HG03045 (cell line): Measurements from ENCODE around the gene SMYD3.

Source experiments
- ATAC-seq: cut with Tn5 transposase; IDR thresholded peaks from one replicate; pipeline ENCODE4 v1.9.1; 2021; ENCODE audit warnings: mild to moderate bottlenecking, moderate library complexity; ENCODE audit not compliant: unreplicated experiment

Gene SMYD3

GRCh38 chr1:246516126-246516525 lies 9.0 kb upstream of the SMYD3 start:
- no peak for ATAC-seq

DNA sequence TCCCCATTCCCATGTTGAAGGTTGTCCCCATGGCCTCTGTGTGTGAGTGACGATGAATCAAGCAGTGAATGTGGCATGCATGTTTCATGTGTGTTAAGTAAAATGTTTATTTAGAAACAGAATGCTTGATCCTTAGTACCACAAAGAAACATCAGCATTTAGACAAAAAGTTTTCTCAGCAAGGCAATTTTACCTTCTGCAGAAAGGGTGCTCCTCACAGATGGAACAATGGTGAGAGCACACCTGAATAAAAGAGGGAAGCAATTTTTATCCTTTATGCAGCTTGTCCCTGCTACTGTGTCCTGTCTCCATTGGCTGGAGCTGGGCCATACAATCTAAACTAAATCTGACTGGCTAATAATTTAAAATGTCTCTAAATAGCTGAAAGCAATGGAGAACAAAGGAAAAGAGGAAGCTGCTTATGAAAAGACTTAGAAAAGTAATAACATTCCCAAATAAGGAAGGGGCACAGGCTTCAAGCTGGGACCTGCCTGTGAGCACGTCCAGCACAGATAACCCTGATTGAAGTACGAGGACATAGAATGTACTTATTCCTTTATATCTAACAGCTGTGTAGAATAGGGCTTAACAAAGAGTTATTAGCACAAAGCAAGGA lies 8.4 kb upstream of the SMYD3 start:
- no peak for ATAC-seq

DNA sequence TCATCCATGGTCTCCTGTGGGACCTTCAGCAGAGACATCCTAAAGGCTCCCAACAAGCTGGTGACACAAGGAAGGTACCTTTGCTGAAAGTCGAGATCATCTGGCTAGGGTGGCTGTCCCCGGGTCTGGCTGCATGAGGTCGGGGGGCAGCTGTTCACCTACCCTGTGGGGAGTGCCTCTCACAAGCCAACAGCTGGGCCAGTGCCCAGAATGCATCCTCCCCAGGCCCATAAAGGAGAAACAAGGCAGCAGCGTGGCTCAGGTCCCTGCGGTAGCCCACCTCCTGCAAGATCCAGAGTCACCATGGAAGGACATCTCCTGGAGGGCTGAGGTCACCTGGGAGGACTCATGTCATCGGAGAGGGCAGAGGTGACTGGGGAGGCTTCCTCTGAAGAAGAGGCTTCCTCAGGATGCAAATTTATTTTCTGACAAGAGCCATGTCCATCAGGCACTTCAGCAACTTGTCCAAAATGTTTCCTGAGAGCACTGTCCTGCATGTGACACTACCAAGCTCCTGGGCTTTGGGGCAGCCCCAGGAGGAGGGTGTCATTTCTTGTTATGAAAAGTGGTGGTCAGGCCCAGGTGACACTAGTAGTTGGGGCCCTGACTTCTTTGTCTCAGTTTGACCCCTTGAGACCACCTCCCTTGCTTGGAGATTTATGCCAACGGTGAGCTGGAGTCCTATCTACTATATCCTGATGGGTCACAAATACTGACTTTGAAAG lies 6.7 kb upstream of the SMYD3 start:
- ATAC-seq, result no peak

- no peak for ATAC-seq
These were observed 6.0 kb upstream of the SMYD3 start for GRCh38 chr1:246513041-246513440.

DNA sequence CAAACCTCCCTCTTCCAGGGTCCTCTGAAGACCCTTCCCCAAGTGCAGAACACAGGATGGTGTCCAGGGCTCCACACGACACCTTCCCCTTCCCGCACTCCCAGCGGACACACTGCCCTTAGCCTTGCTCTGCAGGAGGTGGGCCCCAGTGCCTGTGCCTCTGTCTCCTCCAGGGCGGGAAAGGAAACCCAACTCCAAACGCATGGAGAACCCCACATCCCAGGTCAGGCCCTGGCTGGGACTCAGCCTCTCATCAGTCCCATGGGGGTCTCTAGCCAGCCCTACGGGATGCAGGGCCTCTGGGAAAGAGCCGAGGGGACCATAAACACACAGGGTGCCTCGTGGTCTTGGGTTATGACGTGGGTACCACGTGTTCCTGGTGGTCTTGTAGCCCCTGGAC lies 5.6 kb upstream of the SMYD3 start:
- no peak for ATAC-seq

GRCh38 chr1:246512230-246512629 lies 5.2 kb upstream of the SMYD3 start:
- no peak for ATAC-seq

- no peak for ATAC-seq
These were observed 4.1 kb upstream of the SMYD3 start for GRCh38 chr1:246511203-246511602.

DNA sequence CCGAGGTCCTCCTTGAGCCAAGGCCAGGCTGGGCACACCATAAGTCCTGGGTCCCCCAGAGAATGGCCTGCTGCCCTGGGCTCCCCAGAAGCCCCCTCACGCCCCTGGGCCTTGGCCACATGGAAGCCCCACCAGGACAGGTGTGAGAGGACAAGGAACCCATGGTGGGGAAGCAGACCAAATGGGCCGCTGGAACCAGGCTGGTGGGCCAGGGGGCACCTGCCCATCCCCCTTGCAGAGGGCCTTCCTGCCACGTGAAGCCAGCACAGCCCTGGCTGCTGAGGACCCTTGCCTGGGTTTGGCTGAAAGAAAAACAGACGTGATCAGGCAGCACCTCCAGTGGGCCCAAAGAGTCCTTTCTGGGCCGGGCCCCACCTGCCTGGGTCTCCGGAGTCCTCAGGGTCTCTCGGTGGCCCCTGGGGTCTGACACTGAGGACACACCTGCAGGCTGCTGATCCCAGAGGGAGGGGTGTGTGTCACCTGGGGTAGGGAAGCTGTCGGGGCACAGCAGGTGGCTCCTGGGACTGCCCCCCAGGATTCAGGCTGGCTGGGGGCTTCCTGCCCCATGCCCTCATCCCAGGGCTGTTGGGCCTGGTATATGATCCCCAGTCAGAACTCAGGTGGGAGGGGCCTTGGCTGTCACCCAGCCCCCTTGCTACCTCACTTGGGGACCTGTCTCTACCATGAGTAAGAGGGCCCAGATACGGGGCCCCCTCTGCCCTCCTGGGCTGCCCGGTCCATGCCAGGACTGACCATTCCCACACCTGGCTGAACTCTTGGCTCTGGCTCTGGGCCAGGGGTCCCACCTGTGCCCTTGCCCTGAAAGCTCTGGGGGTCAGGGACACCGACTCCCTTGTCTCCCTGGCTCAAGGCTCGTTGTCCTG lies 3.3 kb upstream of the SMYD3 start:
- ATAC-seq, result no peak

DNA sequence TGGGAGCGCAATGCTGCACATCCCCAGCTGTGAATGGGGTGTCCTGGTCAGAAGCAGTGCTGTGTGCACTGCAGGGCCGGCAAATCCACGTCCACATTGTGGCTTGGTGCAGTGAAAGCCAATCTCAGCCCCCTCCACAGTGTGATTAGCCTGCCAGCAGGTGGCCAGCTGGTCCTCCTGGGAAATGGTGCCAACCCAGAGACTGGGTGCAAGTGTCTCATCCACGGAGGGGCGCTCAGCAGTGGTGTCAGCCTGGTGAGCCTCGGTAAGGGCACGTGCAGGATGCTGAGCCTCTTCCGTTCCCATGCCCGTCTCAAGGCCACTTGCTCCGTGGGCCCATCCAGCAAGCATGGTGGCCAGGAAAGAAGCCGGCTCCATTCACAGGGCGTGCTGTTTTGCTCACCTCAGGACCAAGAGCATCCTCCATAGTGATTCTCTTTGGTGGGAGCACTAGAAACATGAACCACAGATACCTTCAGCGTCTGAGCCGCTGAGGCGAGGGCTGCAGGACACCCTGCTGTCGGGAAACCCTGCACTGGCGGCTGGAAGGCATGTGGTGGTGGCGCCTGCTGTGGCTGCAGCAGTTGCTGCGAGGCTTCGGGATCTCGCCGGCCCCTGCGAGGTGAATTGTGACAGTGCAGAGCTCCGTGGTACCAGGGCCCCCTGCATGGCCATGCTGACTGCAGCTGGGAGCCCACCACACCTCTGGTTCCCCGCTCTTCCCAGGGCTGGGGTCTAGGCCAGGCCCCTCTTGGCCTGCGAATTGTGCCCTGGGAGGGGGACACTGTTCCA lies 2.0 kb upstream of the SMYD3 start:
- no peak for ATAC-seq

DNA sequence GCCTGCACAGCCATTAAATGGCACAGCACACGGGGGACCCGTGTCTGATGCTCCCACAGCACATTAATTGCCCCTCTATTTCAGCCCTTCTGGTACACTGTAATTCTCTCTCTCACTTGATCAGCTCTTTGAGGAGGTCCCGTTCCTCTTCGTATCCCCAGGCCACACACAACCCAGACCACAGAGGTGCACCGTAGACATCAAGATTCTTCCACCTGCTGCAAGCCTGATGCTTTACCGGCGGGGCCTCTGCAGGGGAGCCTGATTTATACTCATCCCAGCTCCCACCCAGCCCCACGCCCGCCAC lies 759 bp downstream of the SMYD3 start:
- ATAC-seq, result peak; percentile 9

DNA sequence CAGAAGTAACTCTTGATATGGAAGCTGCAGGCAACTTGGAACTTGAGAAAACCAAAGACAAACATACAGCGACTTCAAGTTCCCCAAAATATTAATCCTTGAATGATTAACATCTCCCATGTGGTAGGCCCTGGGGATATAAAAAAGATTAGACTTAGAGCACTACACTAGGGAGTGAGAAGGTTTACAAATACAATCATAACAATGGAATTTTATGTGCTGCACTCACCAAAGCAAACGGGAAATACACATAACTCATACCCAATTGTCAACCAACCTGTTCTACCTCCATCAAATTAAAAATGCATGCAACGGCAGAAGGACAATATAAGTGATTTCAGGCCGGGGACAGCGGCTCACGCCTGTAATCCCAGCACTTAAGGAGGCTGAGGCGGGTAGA lies 3.7 kb downstream of the SMYD3 start:
- ATAC-seq, result no peak

GRCh38 chr1:246497331-246497915 lies 9.7 kb downstream of the SMYD3 start:
- no peak for ATAC-seq

DNA sequence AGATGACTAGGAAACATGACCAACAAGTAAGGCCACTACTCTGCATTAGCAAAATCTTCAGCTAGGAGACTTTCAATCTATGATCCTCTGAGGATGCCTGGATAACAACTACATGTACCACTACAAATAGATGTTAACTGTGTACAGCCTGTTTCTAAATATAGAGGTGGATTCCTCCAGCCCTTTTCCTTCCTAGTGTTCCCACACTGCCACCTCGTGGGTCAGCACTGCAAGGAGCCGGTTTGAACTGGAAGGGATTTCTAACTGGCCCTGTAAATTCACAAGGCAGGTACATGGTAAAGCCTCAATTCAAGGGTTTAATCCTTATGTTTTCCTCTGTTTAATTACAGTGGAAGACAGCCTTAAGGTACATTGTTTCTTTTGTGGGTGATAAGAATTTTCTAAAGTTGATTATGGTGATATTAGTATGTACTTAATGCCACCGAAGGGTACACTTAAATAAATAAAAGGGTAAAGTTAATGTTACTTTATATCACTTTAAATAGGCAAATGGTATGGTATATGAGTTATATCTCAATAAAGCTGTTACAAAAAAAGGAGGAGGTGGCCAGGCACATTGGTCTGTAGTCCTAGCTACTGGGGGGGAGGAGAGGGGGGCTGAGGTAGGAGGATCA lies 14.4 kb downstream of the SMYD3 start:
- ATAC-seq, result no peak

GRCh38 chr1:246491551-246492053 lies 15.5 kb downstream of the SMYD3 start:
- no peak for ATAC-seq

GRCh38 chr1:246488674-246489073 lies 18.4 kb downstream of the SMYD3 start:
- no peak for ATAC-seq

- ATAC-seq, result no peak
These were observed 23.5 kb downstream of the SMYD3 start for GRCh38 chr1:246483569-246483933.

DNA sequence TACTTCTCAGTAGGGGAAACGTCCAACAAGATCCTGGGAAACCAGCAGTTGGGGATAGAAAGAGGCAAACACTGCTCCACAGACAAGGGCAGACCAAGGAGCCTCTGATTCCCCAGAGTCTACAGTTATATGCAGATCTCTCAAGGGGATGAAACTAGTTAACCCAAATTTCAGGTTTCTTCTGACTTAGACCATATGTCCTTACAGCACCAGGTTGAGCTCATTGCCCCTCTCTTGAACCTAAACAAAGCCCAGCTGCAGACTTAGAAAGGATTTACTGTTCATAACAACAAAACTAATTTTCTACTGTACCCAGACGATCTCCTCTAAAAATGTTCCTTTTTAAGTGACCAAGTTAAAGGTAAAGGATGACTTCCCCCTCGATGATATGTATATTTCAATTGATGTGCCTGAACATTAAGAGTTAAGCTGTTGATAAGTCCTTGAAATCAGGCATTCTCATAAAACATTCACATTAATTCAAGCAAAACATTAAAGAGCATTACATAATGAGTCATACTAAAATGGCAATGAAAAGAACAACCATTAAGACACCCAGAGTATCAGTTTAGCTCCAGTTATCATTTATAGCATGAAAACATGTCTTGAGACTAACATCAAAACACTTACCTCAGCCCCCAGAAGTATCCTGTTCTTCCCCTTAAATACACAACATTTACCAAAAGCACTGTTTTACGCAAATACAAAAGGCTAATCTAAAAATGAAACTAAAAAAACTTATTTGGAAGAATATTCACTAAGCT lies 24.1 kb downstream of the SMYD3 start:
- ATAC-seq, result no peak

- no peak for ATAC-seq
These were observed 28.0 kb downstream of the SMYD3 start for GRCh38 chr1:246479061-246479460.

DNA sequence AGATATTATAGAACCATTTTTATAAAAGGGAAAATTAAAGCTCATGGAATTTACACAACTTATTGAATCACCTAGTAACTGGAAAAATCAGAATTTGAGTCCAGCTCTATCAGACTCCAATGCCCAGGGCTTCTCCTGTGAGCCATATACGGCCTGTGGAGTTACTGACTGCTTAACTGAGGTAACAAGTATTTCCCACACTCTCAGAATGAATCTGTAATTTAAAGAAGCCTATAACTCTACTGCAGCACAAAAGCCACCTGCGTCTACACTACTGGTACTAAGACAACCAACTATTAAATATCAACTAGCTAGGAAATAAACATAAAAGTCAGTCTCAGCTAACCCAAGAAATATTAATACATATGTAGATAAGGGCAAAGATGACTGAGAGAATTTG lies 29.4 kb downstream of the SMYD3 start:
- no peak for ATAC-seq

GRCh38 chr1:246476771-246477170 lies 30.3 kb downstream of the SMYD3 start:
- no peak for ATAC-seq
